Measurements from ENCODE around the gene TCN2. TPM values are rescaled to one million over a fixed set of nuclear protein-coding genes. Genes with fewer than 3 reads are reported as not detected.

TCN2 gene
- total and polyA plus RNA-seq, 10 of the 15 experiments (the other 5 are each of a cell fraction or from before 2014, with no cell fraction given), result 5.4 to 21.8 (median 11.0) TPM

GRCh38 chr22:30609260-30610185, 2.5 kb downstream of the TCN2 start (continued):
- TF ChIP-seq FOXK2 (IDR thresholded peaks at IDR 0.05), result no peak
- no peak for TF ChIP-seq HDAC6 (IDR thresholded peaks at IDR 0.05; ENCODE audit: unreplicated experiment)
- no peak for TF ChIP-seq HDAC2 (IDR thresholded peaks at IDR 0.05)
- no peak for TF ChIP-seq USF2 (IDR thresholded peaks at IDR 0.05; ENCODE audit: borderline replicate concordance, low read depth, low read length)
- no peak for TF ChIP-seq CEBPB (IDR thresholded peaks at IDR 0.05; ENCODE audit: borderline replicate concordance in 1 of 2, low read depth in 2 of 2, low read length in 2 of 2)
- TF ChIP-seq JUND (IDR thresholded peaks at IDR 0.05; ENCODE audit: low read depth, low read length), result 0 out of 2 replicates have a peak, but pooled peaks have one; percentile 10
- peak; percentile 30 for TF ChIP-seq PBX3 (IDR thresholded peaks at IDR 0.05; ENCODE audit: insufficient replicate concordance, low read depth, low read length)
- TF ChIP-seq PAX8 (IDR thresholded peaks at IDR 0.05), result no peak
- no peak for TF ChIP-seq ZNF217 (IDR thresholded peaks at IDR 0.05)

- BruUV-seq (replicated peaks), result no TSS peak
- RAD21 ChIA-PET (ENCODE audit: unreplicated experiment), result interaction anchor here (4.6 to 4.7 kb wide), 2 partner anchors 24 to 144 kb away, joined by 21 to 58 read pairs; partner anchors contain the start of gene SLC35E4
These were observed 3.3 kb downstream of the TCN2 start for GRCh38 chr22:30610299-30610698.

More at GRCh38 chr22:30610299-30610698, 3.3 kb downstream of the TCN2 start:
- in situ Hi-C loops (cut with MboI), result no loop called here
- no peak overlapping the region for H2AFZ ChIP-seq (ENCODE audit: control insufficient read depth, low read depth, low read length)
- H3K36me3 ChIP-seq (ENCODE audit: control insufficient read depth in 2 of 2, insufficient read depth in 2 of 2, low read length in 1 of 2), result no peaks in the 10 kb centered on the region
- H3K27ac ChIP-seq (ENCODE audit: control insufficient read depth, insufficient read depth), result no peak overlapping the region
- H4K20me1 ChIP-seq (ENCODE audit: control insufficient read depth, insufficient read depth), result no peaks in the 10 kb centered on the region
- ChIA-PET SMC1A (ENCODE audit: uncharacterized antibody, unreplicated experiment) (interaction anchor here (1.0 to 2.6 kb wide), 3 partner anchors 133 to 145 kb away, joined by 4 to 9 read pairs (median 4); no protein-coding TSS in a partner anchor), POLR2A (no interaction called here), CTCF (interaction anchor here (1.0 to 6.4 kb wide), 4 partner anchors 8 to 146 kb away, joined by 3 to 51 read pairs (median 20); partner anchors contain the start of gene SLC35E4)
- no peak overlapping the region for H3K9ac ChIP-seq (ENCODE audit: control insufficient read depth, insufficient read depth, low read length)
- ATAC-seq (no peak), FAIRE-seq (no peak), DNase-seq (ENCODE audit: low read depth, low spot score) (no peak)
- intact Hi-C loops (cut with micrococcal nuclease; ENCODE audit: unreplicated experiment), result no loop called here
- 73% methylated on average over 7 of the region's 7 CpGs for WGBS (ENCODE audit: insufficient coverage, insufficient replicate concordance, low lambda C conversion rate, missing lambda C conversion rate)
- no peaks in the 10 kb centered on the region for H3K27me3 ChIP-seq (replicated peaks in 1 of 2; ENCODE audit: control insufficient read depth in 2 of 2, insufficient read depth in 2 of 2, low read length in 1 of 2)
- H3K4me1 ChIP-seq (ENCODE audit: control insufficient read depth, insufficient read depth, low read length), result peaks cover 50% of the 10 kb centered on the region
- TF ChIP-seq HCFC1 (IDR thresholded peaks at IDR 0.05; ENCODE audit: low read length) (no peak), HDAC6 (IDR thresholded peaks at IDR 0.05; ENCODE audit: unreplicated experiment) (no peak), BMI1 (IDR thresholded peaks at IDR 0.05; ENCODE audit: borderline replicate concordance) (no peak), E2F4 (IDR thresholded peaks at IDR 0.05; ENCODE audit: low read depth, low read length) (no peak), NFIC (IDR thresholded peaks at IDR 0.05; ENCODE audit: low read depth, low read length) (no peak), PKNOX1 (IDR thresholded peaks at IDR 0.05) (no peak), ZNF217 (IDR thresholded peaks at IDR 0.05) (no peak), IKZF1 (conservative IDR thresholded peaks at IDR 0.05) (no peak), SRF (IDR thresholded peaks at IDR 0.05; ENCODE audit: low read depth in 2 of 2, low read length in 2 of 2) (no peak), RCOR1 (conservative IDR thresholded peaks at IDR 0.05; ENCODE audit: low read depth, low read length) (no peak), SIX5 (IDR thresholded peaks at IDR 0.05; ENCODE audit: low read depth, low read length, severe bottlenecking) (no peak)
- no peak overlapping the region for H3K4me3 ChIP-seq
- H3K79me2 ChIP-seq (ENCODE audit: control insufficient read depth, insufficient read depth, low read length), result no peaks in the 10 kb centered on the region
- H3K4me2 ChIP-seq (ENCODE audit: control insufficient read depth, insufficient read depth), result no peak overlapping the region
- H3K9me3 ChIP-seq (replicated peaks; ENCODE audit: control insufficient read depth, insufficient read depth, low read length), result no peaks in the 10 kb centered on the region

All from GM12878 (cell line).